Astrocyte of the cerebellum (primary cell): ENCODE results near the gene ATAD3B.
"Not testable (repeated sequence)": the region's sequence is repeated elsewhere in the genome, so short reads cannot be mapped to it uniquely, and the experiment has no call there.

Source experiments
- DNase-seq: peaks from one replicate; pipeline ENCODE4 v3.0.0-alpha.2; 2011; ENCODE audit warnings: low read depth
- H3K4me3 ChIP-seq: 2 replicates; pipeline ENCODE4 v1.5.1; 2011; ENCODE audit warnings: mild to moderate bottlenecking, low read depth, low read length, moderate library complexity
- in situ Hi-C: cut with HindIII; loops from 2 replicates; pipeline ENCODE4 v1.10.0; 2017; ENCODE audit warnings: low sequenced_read_pairs
- TF ChIP-seq, protein P1 (sequence below): IDR thresholded peaks from 2 replicates; pipeline ENCODE4 v1.5.1; 2012; ENCODE audit warnings: low read length, low read depth, moderate library complexity, mild to moderate bottlenecking; ENCODE audit errors: missing control alignments

ATAD3B gene

GRCh38 chr1:1442069-1442770, 29.3 kb upstream of the ATAD3B start:
- DNase-seq: no peak
- in situ Hi-C loops: no loop called here
- H3K4me3 ChIP-seq: no peak overlapping the region
- TF ChIP-seq, protein P1, sequence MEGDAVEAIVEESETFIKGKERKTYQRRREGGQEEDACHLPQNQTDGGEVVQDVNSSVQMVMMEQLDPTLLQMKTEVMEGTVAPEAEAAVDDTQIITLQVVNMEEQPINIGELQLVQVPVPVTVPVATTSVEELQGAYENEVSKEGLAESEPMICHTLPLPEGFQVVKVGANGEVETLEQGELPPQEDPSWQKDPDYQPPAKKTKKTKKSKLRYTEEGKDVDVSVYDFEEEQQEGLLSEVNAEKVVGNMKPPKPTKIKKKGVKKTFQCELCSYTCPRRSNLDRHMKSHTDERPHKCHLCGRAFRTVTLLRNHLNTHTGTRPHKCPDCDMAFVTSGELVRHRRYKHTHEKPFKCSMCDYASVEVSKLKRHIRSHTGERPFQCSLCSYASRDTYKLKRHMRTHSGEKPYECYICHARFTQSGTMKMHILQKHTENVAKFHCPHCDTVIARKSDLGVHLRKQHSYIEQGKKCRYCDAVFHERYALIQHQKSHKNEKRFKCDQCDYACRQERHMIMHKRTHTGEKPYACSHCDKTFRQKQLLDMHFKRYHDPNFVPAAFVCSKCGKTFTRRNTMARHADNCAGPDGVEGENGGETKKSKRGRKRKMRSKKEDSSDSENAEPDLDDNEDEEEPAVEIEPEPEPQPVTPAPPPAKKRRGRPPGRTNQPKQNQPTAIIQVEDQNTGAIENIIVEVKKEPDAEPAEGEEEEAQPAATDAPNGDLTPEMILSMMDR: no peak

GRCh38 chr1:1446631-1447030, 24.9 kb upstream of the ATAD3B start:
- in situ Hi-C loops, H3K4me3 ChIP-seq, DNase-seq: not testable (repeated sequence)

- TF ChIP-seq, protein P1: no peak
- H3K4me3 ChIP-seq: no peak within 1 kb of the TSS
- in situ Hi-C loops: no loop called here
- no peak for DNase-seq
Observed at GRCh38 chr1:1449099-1449739, 22.3 kb upstream of the ATAD3B start, which contains the start of gene ATAD3C. TSS of gene ATAD3C (plus strand) at chr1:1449689. CDS start at chr1:1450684, 995 bp downstream.

GRCh38 chr1:1450616-1451015, 20.9 kb upstream of the ATAD3B start:
- in situ Hi-C loops, H3K4me3 ChIP-seq: not testable (repeated sequence)

GRCh38 chr1:1451696-1452364, 19.7 kb upstream of the ATAD3B start:
- TF ChIP-seq, protein P1: no peak
- in situ Hi-C loops: no loop called here
- DNase-seq: no peak
- no peak overlapping the region for H3K4me3 ChIP-seq

More at GRCh38 chr1:1450616-1451015, 20.9 kb upstream of the ATAD3B start:
- DNase-seq: not testable (repeated sequence)

- DNase-seq, H3K4me3 ChIP-seq, in situ Hi-C loops: not testable (repeated sequence)
Observed at GRCh38 chr1:1452365-1452739, 19.2 kb upstream of the ATAD3B start.

DNA sequence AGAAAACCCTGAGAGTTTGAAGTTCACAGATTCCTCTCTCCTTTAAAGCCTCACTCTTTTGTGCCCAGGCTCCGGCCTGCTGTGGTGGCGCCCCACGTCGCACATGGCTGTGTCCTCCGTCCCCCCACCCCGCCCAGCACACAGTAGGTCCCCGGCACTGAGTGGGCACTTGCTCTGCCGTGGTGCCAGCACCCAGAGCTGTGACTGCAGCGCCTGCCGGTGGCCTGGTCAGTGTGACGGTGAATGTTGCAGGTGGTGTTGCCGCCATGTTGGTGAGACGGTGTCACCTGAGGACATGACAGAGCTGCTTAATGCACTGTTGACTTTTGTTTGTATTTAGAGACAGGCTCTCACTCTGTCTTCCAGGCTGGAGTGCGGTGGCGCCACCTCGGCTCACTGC, 18.7 kb upstream of the ATAD3B start:
- no peak overlapping the region for H3K4me3 ChIP-seq
- DNase-seq: no peak
- in situ Hi-C loops: no loop called here
- TF ChIP-seq, protein P1: no peak

GRCh38 chr1:1454286-1455056, 17.1 kb upstream of the ATAD3B start:
- H3K4me3 ChIP-seq, in situ Hi-C loops, DNase-seq: not testable (repeated sequence)
